ENCODE measurements around the gene MTHFD2. TPM values are rescaled to one million over a fixed set of nuclear protein-coding genes. Genes with fewer than 3 reads are reported as not detected.
"Not testable (repeated sequence)": the region's sequence is repeated elsewhere in the genome, so short reads cannot be mapped to it uniquely, and the experiment has no call there.

The MTHFD2 gene
- total and polyA plus RNA-seq, 2 donors from 2014 or later = 19.0 to 69.6 TPM

- H3K27ac ChIP-seq (ENCODE audit: low read depth in 2 of 2, low read length in 2 of 2) = no peak overlapping the region
- no peak for FAIRE-seq
- no peaks in the 10 kb centered on the region for H3K27me3 ChIP-seq (ENCODE audit: control insufficient read depth, insufficient read depth, low read length)
- no peaks in the 10 kb centered on the region for H3K36me3 ChIP-seq (ENCODE audit: control insufficient read depth in 2 of 3, insufficient read depth in 3 of 3, low read length in 3 of 3)
- H3K4me3 ChIP-seq (ENCODE audit: low read length in 3 of 3) = no peak overlapping the region
- no peak overlapping the region for H3K9ac ChIP-seq (ENCODE audit: low read length in 3 of 3)
- TF ChIP-seq CTCF (IDR thresholded peaks at IDR 0.05; ENCODE audit: borderline replicate concordance, extremely low read depth, insufficient read depth) = no peak
- no peak for DNase-seq
- H3K9me3 ChIP-seq (ENCODE audit: control insufficient read depth in 2 of 3, insufficient read depth in 1 of 3, low read length in 3 of 3) = no peaks in the 10 kb centered on the region
- intact Hi-C loops (cut with DNase I) = no loop called here
- peaks cover 0 to 5% (median 0%) of the 10 kb centered on the region in 3 donors for H3K4me1 ChIP-seq (ENCODE audit: control insufficient read depth in 2 of 3, insufficient read depth in 2 of 3, low read depth in 1 of 3, low read length in 3 of 3)
Measured at GRCh38 chr2:74228772-74229171, 30.4 kb downstream of the MTHFD2 start.

- H3K9me3 ChIP-seq (ENCODE audit: control insufficient read depth in 2 of 3, insufficient read depth in 1 of 3, low read length in 3 of 3); H3K4me3 ChIP-seq (ENCODE audit: low read length in 3 of 3); H3K36me3 ChIP-seq (ENCODE audit: control insufficient read depth in 2 of 3, insufficient read depth in 3 of 3, low read length in 3 of 3); FAIRE-seq; H3K27ac ChIP-seq (ENCODE audit: low read depth in 2 of 2, low read length in 2 of 2); intact Hi-C loops (cut with DNase I); H3K27me3 ChIP-seq (ENCODE audit: control insufficient read depth, insufficient read depth, low read length); DNase-seq; H3K4me1 ChIP-seq (ENCODE audit: control insufficient read depth in 2 of 3, insufficient read depth in 2 of 3, low read depth in 1 of 3, low read length in 3 of 3); H3K9ac ChIP-seq (ENCODE audit: low read length in 3 of 3): not testable (repeated sequence)
Measured at GRCh38 chr2:74229865-74230264, 31.4 kb downstream of the MTHFD2 start.

- Histone ChIP-seq H3K9me3 (ENCODE audit: control insufficient read depth in 2 of 3, insufficient read depth in 1 of 3, low read length in 3 of 3) (no peaks in the 10 kb centered on the region), H3K27ac (ENCODE audit: low read depth in 2 of 2, low read length in 2 of 2) (no peak overlapping the region), H3K27me3 (ENCODE audit: control insufficient read depth, insufficient read depth, low read length) (no peaks in the 10 kb centered on the region), H3K36me3 (ENCODE audit: control insufficient read depth in 2 of 3, insufficient read depth in 3 of 3, low read length in 3 of 3) (no peaks in the 10 kb centered on the region), H3K4me1 (ENCODE audit: control insufficient read depth in 2 of 3, insufficient read depth in 2 of 3, low read depth in 1 of 3, low read length in 3 of 3) (no peaks in the 10 kb centered on the region), H3K9ac (ENCODE audit: low read length in 3 of 3) (no peak overlapping the region), H3K4me3 (ENCODE audit: low read length in 3 of 3) (no peak overlapping the region)
- TF ChIP-seq CTCF (IDR thresholded peaks at IDR 0.05; ENCODE audit: borderline replicate concordance, extremely low read depth, insufficient read depth) = no peak
- FAIRE-seq (no peak), DNase-seq (no peak)
- intact Hi-C loops (cut with DNase I) = no loop called here
Measured at GRCh38 chr2:74232426-74232825, 34.0 kb downstream of the MTHFD2 start.

- Histone ChIP-seq H3K27me3 (ENCODE audit: control insufficient read depth, insufficient read depth, low read length) (no peaks in the 10 kb centered on the region), H3K27ac (ENCODE audit: low read depth in 2 of 2, low read length in 2 of 2) (no peak overlapping the region), H3K4me3 (ENCODE audit: low read length in 3 of 3) (no peak overlapping the region), H3K36me3 (ENCODE audit: control insufficient read depth in 2 of 3, insufficient read depth in 3 of 3, low read length in 3 of 3) (no peaks in the 10 kb centered on the region), H3K9ac (ENCODE audit: low read length in 3 of 3) (no peak overlapping the region), H3K9me3 (ENCODE audit: control insufficient read depth in 2 of 3, insufficient read depth in 1 of 3, low read length in 3 of 3) (no peaks in the 10 kb centered on the region), H3K4me1 (ENCODE audit: control insufficient read depth in 2 of 3, insufficient read depth in 2 of 3, low read depth in 1 of 3, low read length in 3 of 3) (no peaks in the 10 kb centered on the region)
- DNase-seq = no peak
- no peak for FAIRE-seq
- intact Hi-C loops (cut with DNase I) = no loop called here
- no peak for TF ChIP-seq CTCF (IDR thresholded peaks at IDR 0.05; ENCODE audit: borderline replicate concordance, extremely low read depth, insufficient read depth)
Measured at GRCh38 chr2:74233648-74234047, 35.2 kb downstream of the MTHFD2 start.
